Panc1 (cell line): ENCODE data around the gene NR6A1.

Source experiments
- TF ChIP-seq, protein P1 (sequence below): fragments of 450-650 bp; IDR thresholded peaks from 2 replicates; pipeline ENCODE4 v1.5.1; 2017; ENCODE audit warnings: mild to moderate bottlenecking
- TF ChIP-seq, protein P2 (sequence below), 2 experiments: IDR thresholded peaks; 2 replicates each; pipeline ENCODE4 v1.6.1; 2011 to 2012; ENCODE audit warnings: low read depth in 2 of 2, control low read depth in 1 of 2, low read length in 1 of 2, mild to moderate bottlenecking in 1 of 2, moderate library complexity in 1 of 2; ENCODE audit not compliant: insufficient read depth in 1 of 2

DNA sequence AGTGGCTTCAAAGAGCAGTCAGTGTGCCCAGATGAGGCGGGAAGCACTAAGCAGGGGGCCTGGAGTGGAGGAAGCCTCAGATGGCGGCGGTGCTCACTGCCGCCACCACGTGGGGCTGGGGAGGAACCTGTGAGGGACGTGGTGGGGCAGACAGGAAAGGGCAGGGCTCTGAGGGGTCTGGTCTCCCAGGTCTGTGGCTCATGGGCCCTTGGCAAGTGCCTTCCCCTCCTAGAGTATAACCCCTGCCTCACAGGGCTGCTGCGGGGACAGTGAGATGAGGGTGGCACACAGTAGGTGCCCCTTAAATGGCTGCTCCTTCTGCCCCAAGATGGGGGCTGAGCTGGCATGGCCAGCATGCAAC lies 290.5 kb downstream of the NR6A1 start:
- TF ChIP-seq, protein P1, sequence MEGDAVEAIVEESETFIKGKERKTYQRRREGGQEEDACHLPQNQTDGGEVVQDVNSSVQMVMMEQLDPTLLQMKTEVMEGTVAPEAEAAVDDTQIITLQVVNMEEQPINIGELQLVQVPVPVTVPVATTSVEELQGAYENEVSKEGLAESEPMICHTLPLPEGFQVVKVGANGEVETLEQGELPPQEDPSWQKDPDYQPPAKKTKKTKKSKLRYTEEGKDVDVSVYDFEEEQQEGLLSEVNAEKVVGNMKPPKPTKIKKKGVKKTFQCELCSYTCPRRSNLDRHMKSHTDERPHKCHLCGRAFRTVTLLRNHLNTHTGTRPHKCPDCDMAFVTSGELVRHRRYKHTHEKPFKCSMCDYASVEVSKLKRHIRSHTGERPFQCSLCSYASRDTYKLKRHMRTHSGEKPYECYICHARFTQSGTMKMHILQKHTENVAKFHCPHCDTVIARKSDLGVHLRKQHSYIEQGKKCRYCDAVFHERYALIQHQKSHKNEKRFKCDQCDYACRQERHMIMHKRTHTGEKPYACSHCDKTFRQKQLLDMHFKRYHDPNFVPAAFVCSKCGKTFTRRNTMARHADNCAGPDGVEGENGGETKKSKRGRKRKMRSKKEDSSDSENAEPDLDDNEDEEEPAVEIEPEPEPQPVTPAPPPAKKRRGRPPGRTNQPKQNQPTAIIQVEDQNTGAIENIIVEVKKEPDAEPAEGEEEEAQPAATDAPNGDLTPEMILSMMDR = peak; percentile 84
- TF ChIP-seq, protein P2, sequence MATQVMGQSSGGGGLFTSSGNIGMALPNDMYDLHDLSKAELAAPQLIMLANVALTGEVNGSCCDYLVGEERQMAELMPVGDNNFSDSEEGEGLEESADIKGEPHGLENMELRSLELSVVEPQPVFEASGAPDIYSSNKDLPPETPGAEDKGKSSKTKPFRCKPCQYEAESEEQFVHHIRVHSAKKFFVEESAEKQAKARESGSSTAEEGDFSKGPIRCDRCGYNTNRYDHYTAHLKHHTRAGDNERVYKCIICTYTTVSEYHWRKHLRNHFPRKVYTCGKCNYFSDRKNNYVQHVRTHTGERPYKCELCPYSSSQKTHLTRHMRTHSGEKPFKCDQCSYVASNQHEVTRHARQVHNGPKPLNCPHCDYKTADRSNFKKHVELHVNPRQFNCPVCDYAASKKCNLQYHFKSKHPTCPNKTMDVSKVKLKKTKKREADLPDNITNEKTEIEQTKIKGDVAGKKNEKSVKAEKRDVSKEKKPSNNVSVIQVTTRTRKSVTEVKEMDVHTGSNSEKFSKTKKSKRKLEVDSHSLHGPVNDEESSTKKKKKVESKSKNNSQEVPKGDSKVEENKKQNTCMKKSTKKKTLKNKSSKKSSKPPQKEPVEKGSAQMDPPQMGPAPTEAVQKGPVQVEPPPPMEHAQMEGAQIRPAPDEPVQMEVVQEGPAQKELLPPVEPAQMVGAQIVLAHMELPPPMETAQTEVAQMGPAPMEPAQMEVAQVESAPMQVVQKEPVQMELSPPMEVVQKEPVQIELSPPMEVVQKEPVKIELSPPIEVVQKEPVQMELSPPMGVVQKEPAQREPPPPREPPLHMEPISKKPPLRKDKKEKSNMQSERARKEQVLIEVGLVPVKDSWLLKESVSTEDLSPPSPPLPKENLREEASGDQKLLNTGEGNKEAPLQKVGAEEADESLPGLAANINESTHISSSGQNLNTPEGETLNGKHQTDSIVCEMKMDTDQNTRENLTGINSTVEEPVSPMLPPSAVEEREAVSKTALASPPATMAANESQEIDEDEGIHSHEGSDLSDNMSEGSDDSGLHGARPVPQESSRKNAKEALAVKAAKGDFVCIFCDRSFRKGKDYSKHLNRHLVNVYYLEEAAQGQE (IDR thresholded peaks at IDR 0.05; ENCODE audit: insufficient read depth in 1 of 2, low read depth in 2 of 2, low read length in 1 of 2) = no peak
